ENCODE measurements around the gene WEE1.

DNA sequence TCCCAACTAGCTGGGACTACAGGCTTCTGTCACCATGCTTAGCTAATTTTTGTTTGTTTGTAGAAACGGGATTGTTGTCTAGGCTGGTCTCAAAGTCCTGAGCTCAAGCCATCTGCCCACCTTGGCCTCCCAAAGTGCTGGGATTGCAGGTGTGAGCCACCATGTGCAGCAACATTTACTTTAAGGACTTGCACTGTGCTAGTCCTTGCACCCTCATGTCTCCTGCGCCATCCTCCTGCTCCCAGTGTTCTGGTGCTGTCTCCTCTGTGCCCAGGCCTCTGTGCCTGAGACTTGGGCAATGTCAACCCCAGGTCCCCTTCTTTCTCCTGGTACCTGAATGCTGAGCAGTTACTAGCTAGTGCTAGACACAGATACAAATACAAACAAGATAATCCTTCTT, 26.7 kb downstream of the WEE1 start:
- TF ChIP-seq POLR2AphosphoS5 (IDR thresholded peaks at IDR 0.05; ENCODE audit: low read depth, low read length) = no peak
- TF ChIP-seq POLR2A (IDR thresholded peaks at IDR 0.05; ENCODE audit: low read depth, low read length) = no peak
- TF ChIP-seq TAF1 (IDR thresholded peaks at IDR 0.05; ENCODE audit: low read depth, low read length) = no peak
- no peak for TF ChIP-seq PAX5 (IDR thresholded peaks at IDR 0.05; ENCODE audit: insufficient read depth, low read length, severe bottlenecking)
- TF ChIP-seq POU2F2 (IDR thresholded peaks at IDR 0.05; ENCODE audit: low read depth, low read length) = no peak

All from GM12891 (cell line).